Stomach (tissue), 9 donors: Measurements from ENCODE around the gene POLA2. TPM values are rescaled to one million over a fixed set of nuclear protein-coding genes. Genes with fewer than 3 reads are reported as not detected.
A peak's percentile ranks its signal among the peaks of the same experiment; 100 is the strongest.
"Not testable (repeated sequence)": the region's sequence is repeated elsewhere in the genome, so short reads cannot be mapped to it uniquely, and the experiment has no call there.

ENCODE experiments used
- DNase-seq, 2 donors: peaks; one replicate each; pipeline versions ENCODE4 v3.0.0 to v3.0.0-alpha.2; 2013 to 2019
- H3K27ac ChIP-seq, 5 donors: fragments of 200-600 bp in 4 of 5; sonication (generic) in 4 of 5; one replicate each; pipeline ENCODE4 v1.5.1; 2013 to 2019; ENCODE audit warnings: mild to moderate bottlenecking in 1 of 5, moderate library complexity in 1 of 5
- H3K27me3 ChIP-seq, 3 donors: fragments of 200-600 bp; sonication (generic); one replicate each; pipeline ENCODE4 v1.5.1; 2017 to 2019; ENCODE audit warnings: mixed run types in 1 of 3
- H3K36me3 ChIP-seq, 4 donors: fragments of 200-600 bp; sonication (generic); 1 replicate in 3 of 4; 2 replicates in 1 of 4; pipeline ENCODE4 v1.5.1; 2016 to 2019
- H3K4me1 ChIP-seq, 4 donors: fragments of 200-600 bp; sonication (generic); one replicate each; pipeline ENCODE4 v1.5.1; 2016 to 2019
- H3K4me3 ChIP-seq, 4 donors: fragments of 200-600 bp; sonication (generic) in 3 of 4; one replicate each; pipeline ENCODE4 v1.5.1; 2016 to 2019; ENCODE audit warnings: mild to moderate bottlenecking in 1 of 4
- H3K9me3 ChIP-seq, 4 donors: fragments of 200-600 bp; sonication (generic); one replicate each; pipeline ENCODE4 v1.5.1; 2016 to 2019
- EP300 ChIP-seq: sonication (generic); formaldehyde crosslinking; IDR thresholded peaks from one replicate; pipeline ENCODE4 v1.6.1; 2017; ENCODE audit warnings: antibody characterized with exemption
- POLR2A ChIP-seq, 4 donors: fragments of 450-650 bp; IDR thresholded peaks; one replicate each; pipeline ENCODE4 v1.6.1; 2016; ENCODE audit warnings: antibody characterized with exemption in 4 of 4, control low read depth in 2 of 4, mild to moderate bottlenecking in 1 of 4, moderate library complexity in 1 of 4
- POLR2AphosphoS5 ChIP-seq, 3 donors: sonication (generic); formaldehyde crosslinking; IDR thresholded peaks; one replicate each; pipeline ENCODE4 v1.6.1; 2016; ENCODE audit warnings: antibody characterized with exemption in 3 of 3
- WGBS, 5 donors: extraction: QIAGEN DNeasy Blood & Tissue Kit in 3 of 5; methylation state at CpG; one replicate each; pipeline versions ENCODE4 v1.1.5 to v1.1.7; 2013 to 2018; 5-methylcytosine and 5-hydroxymethylcytosine counted together
- intact Hi-C: fragments of 100-400 bp; cut with DNase I; formaldehyde crosslinking; loops from one replicate; pipeline ENCODE4 v1.15.1; 2023; ENCODE audit warnings: low total_unique reads
- polyA plus RNA-seq, 3 donors: library from polyadenylated mRNA; stranded (reverse); fragments of 200-250 nt; gene quantifications; one replicate each; pipeline ENCODE4 v1.2.3, GENCODE V29; 2013
- total RNA-seq, 5 donors: library from RNA; depleted of rRNA; stranded (reverse); fragments of >200 nt; gene quantifications; one replicate each; pipeline versions ENCODE4 v1.1.0 to v1.2.3, GENCODE V29; 2014 to 2016
- TF ChIP-seq, protein P1 (sequence below), 7 experiments: fragments of 450-650 bp in 4 of 7; fragments of 200-600 bp in 3 of 7; sonication (generic) in 3 of 7; IDR thresholded peaks; one replicate each; pipeline ENCODE4 v1.5.1; 2016 to 2019; ENCODE audit warnings: antibody characterized with exemption in 7 of 7, control low read depth in 2 of 7, mild to moderate bottlenecking in 1 of 7
- donor health status: healthy with polysubstance abuse.
- donor health status: Bipolar disorder and iron deficiency.
- donor health status: healthy.

The POLA2 gene
- total and polyA plus RNA-seq, 8 donors = 1.7 to 17.0 (median 9.4) TPM

DNA sequence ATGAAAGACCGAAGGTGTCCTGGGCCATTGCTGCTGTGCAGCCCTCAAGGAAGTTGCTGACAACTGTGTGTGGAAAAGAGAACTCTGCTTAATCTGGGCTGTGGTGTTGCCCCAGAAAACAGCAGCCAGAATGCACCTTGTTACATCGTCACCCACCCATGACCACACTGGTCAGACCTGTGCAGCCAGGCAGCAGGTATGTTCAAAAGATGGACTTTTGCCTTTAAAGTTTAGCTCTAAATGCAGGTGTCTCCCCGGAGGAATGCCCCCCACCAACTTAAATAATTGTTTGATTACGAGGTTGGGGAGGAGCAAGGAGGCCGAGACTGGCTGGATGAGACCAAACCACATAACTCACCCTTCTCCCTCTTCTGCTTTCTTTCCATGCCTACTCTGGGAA, 15.3 kb upstream of the POLA2 start:
- intact Hi-C loops = no loop called here
- peak in 1 of 2 donors; percentile 24 for DNase-seq
- H3K27ac ChIP-seq = no peak overlapping the region
- WGBS, 5 donors = 54 to 81% (median 62%) methylated on average over 4 to 5 of the region's 5 CpGs
- TF ChIP-seq, protein P1, sequence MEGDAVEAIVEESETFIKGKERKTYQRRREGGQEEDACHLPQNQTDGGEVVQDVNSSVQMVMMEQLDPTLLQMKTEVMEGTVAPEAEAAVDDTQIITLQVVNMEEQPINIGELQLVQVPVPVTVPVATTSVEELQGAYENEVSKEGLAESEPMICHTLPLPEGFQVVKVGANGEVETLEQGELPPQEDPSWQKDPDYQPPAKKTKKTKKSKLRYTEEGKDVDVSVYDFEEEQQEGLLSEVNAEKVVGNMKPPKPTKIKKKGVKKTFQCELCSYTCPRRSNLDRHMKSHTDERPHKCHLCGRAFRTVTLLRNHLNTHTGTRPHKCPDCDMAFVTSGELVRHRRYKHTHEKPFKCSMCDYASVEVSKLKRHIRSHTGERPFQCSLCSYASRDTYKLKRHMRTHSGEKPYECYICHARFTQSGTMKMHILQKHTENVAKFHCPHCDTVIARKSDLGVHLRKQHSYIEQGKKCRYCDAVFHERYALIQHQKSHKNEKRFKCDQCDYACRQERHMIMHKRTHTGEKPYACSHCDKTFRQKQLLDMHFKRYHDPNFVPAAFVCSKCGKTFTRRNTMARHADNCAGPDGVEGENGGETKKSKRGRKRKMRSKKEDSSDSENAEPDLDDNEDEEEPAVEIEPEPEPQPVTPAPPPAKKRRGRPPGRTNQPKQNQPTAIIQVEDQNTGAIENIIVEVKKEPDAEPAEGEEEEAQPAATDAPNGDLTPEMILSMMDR (IDR thresholded peaks at IDR 0.05) = no peak
- TF ChIP-seq EP300 (no peak), POLR2AphosphoS5 (IDR thresholded peaks at IDR 0.05) (no peak), POLR2A (IDR thresholded peaks at IDR 0.05) (no peak)
- no peak overlapping the region for H3K4me3 ChIP-seq
- peaks cover 0 to 2% (median 0%) of the 10 kb centered on the region in 3 donors for H3K27me3 ChIP-seq
- peaks cover 0 to 6% (median 0%) of the 10 kb centered on the region in 4 donors for H3K9me3 ChIP-seq
- no peaks in the 10 kb centered on the region for H3K4me1 ChIP-seq
- no peaks in the 10 kb centered on the region for H3K36me3 ChIP-seq

DNA sequence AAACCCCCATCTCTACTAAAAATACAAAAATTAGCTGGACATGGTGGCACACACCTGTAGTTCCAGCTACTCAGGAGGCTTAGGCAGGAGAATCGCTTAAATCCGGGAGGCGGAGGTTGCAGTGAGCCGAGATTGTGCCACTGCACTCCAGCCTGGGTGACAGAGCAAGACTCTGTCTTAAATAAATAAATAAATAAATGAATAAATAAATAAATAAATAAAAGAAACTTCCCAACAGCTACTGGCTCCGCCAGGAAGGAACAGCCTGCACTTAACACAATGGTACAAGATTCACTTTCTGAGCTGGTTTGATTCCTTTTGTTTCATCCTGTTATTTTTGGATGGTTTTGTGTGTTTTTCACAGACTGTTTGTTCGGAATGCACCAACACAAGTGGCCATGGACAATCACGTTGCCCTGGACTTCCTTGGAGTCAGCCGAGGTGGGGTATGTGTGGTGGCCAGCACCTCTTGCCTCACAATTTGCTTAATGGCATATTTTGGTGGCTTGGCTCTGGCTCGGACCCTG, 13.5 kb upstream of the POLA2 start:
- not testable (repeated sequence) for H3K27me3 ChIP-seq, H3K9me3 ChIP-seq
- 76 to 87% (median 81%) methylated on average over 9 of the region's 9 CpGs for WGBS, 5 donors

DNA sequence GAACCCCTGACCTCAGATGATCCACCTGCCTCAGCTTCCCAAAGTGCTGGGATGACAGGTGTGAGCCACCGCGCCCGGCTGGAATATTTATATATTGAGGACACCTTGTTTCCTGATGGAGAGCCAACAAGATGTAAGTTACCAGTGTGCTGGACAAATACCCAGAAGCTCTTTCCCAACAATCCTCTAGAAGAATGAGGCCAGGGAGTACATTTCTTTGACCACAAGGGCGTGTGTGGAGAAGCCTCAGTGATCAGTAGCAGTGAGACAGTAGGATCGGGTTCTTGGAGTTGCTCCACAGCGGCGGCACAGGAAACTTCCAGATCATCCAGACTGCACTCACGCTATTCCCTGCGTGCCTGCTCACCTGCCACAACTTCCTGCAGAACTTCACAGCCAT, 10.3 kb upstream of the POLA2 start:
- Histone ChIP-seq H3K36me3 (no peaks in the 10 kb centered on the region), H3K4me1 (no peaks in the 10 kb centered on the region), H3K9me3 (no peaks in the 10 kb centered on the region), H3K27me3 (peaks cover 0 to 7% (median 0%) of the 10 kb centered on the region in 3 donors), H3K27ac (no peak overlapping the region), H3K4me3 (no peak overlapping the region)
- intact Hi-C loops = no loop called here
- DNase-seq = no peak
- 88 to 96% (median 90%) methylated on average over 4 to 9 of the region's 9 CpGs for WGBS, 5 donors
- TF ChIP-seq, protein P1 (IDR thresholded peaks at IDR 0.05) = no peak
- TF ChIP-seq POLR2AphosphoS5 (IDR thresholded peaks at IDR 0.05) = no peak
- no peak for TF ChIP-seq POLR2A (IDR thresholded peaks at IDR 0.05)

More for the DNA sequence above, 13.5 kb upstream of the POLA2 start:
- intact Hi-C loops, DNase-seq, H3K4me1 ChIP-seq, H3K4me3 ChIP-seq, H3K27ac ChIP-seq, H3K36me3 ChIP-seq: not testable (repeated sequence)

DNA sequence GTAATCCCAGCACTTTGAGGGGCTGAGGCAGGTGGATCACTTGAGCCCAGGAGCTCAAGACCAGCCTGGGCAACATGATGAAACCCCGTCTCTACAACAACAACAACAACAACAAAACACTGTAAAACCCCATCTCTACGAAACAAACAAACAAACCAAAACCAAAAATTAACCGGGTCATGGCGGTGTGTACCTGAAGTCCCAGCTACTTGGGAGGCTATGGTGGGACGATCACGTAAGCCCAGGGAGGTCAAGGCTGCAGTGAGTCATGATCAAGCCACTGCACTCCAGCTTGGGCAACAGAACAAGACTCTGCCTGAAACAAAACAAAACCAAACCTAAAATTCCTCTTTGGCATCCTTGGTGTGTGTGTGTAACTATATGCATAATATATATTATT, 7.0 kb upstream of the POLA2 start:
- Histone ChIP-seq H3K4me1 (no peaks in the 10 kb centered on the region), H3K36me3 (no peaks in the 10 kb centered on the region), H3K27ac (no peak overlapping the region), H3K27me3 (peaks cover 0 to 10% (median 0%) of the 10 kb centered on the region in 3 donors), H3K9me3 (no peaks in the 10 kb centered on the region), H3K4me3 (no peak overlapping the region)
- DNase-seq = no peak
- TF ChIP-seq, protein P1 (IDR thresholded peaks at IDR 0.05) = no peak
- no peak for TF ChIP-seq POLR2AphosphoS5 (IDR thresholded peaks at IDR 0.05)
- TF ChIP-seq POLR2A (IDR thresholded peaks at IDR 0.05) = no peak
- no peak for TF ChIP-seq EP300
- WGBS, 5 donors = 78 to 86% (median 81%) methylated on average over 6 of the region's 6 CpGs
- intact Hi-C loops = no loop called here

DNA sequence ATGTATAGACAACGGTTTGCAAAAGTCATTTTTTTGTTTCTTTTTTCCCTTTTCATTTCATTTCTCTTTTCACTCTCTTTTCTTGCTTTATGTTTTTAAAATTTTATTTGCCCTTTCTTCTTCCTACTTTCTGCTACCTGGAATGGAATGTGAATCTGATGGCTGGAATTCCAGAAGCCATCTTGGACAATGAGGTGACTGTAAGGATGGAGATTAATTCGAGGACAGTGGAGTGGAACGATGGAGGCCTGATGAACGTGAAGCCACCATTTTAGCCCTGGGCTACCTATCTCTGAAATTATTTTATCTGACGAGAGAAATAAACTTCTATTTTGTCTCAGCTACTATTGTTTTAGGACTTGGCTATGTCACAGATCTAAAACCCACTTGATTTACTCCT, 2.8 kb upstream of the POLA2 start:
- TF ChIP-seq POLR2AphosphoS5 (IDR thresholded peaks at IDR 0.05) (no peak), EP300 (no peak), POLR2A (IDR thresholded peaks at IDR 0.05) (no peak)
- TF ChIP-seq, protein P1 (IDR thresholded peaks at IDR 0.05) = no peak
- no peak overlapping the region for H3K4me3 ChIP-seq
- DNase-seq = no peak
- peaks cover 0 to 2% (median 0%) of the 10 kb centered on the region in 3 donors for H3K27me3 ChIP-seq
- H3K27ac ChIP-seq = no peak overlapping the region
- no peaks in the 10 kb centered on the region for H3K36me3 ChIP-seq
- intact Hi-C loops = no loop called here
- H3K4me1 ChIP-seq = peaks cover 11 to 26% (median 22%) of the 10 kb centered on the region in 4 donors
- H3K9me3 ChIP-seq = no peaks in the 10 kb centered on the region
- 76 to 86% (median 81%) methylated on average over 5 of the region's 5 CpGs for WGBS, 5 donors
